Bronchial epithelial cell (primary cell): Measurements from ENCODE around the gene AKTIP. TPM values are rescaled to one million over a fixed set of nuclear protein-coding genes. Genes with fewer than 3 reads are reported as not detected.

ENCODE experiments used
- DNase-seq: peaks from one replicate; pipeline ENCODE4 v3.0.0-alpha.2; 2010; ENCODE audit warnings: low read depth
- FAIRE-seq: peaks from 2 replicates; lab custom pipeline; 2011; peaks lifted over from hg19 to GRCh38; lab: Jason Lieb, UNC
- H3K27me3 ChIP-seq: 2 replicates; pipeline ENCODE4 v1.5.1; 2011; ENCODE audit warnings: low read length; ENCODE audit not compliant: control insufficient read depth, insufficient read depth
- H3K36me3 ChIP-seq: 2 replicates; pipeline ENCODE4 v1.5.1; 2011; ENCODE audit warnings: low read length; ENCODE audit not compliant: control insufficient read depth, insufficient read depth
- H3K4me3 ChIP-seq: 2 replicates; pipeline ENCODE4 v1.5.1; 2011; ENCODE audit warnings: mild to moderate bottlenecking, low read depth, low read length, control low read depth
- total RNA-seq: library from RNA; depleted of rRNA; stranded (reverse); fragments of >200 nt; gene quantifications from 2 replicates; pipeline ENCODE4 v1.2.1, GENCODE V29; 2014
- TF ChIP-seq, protein P1 (sequence below): IDR thresholded peaks from 2 replicates; pipeline ENCODE4 v1.5.1; 2011; ENCODE audit warnings: mild to moderate bottlenecking, moderate library complexity, low read length, control low read depth, inconsistent platforms; ENCODE audit not compliant: insufficient read depth, severe bottlenecking

Gene AKTIP
- 50.5 and 70.8 TPM in 2 replicates for total RNA-seq

GRCh38 chr16:53502331-53503269, at the start of gene AKTIP:
Gene AKTIP (minus strand): TSS chr16:53503209. CDS start chr16:53500259, 2,950 bp downstream.
- H3K4me3 ChIP-seq = peak within 1 kb of the TSS; percentile 80
- FAIRE-seq = no peak
- H3K36me3 ChIP-seq = peaks cover 1% of the 10 kb centered on the region
- TF ChIP-seq, protein P1, sequence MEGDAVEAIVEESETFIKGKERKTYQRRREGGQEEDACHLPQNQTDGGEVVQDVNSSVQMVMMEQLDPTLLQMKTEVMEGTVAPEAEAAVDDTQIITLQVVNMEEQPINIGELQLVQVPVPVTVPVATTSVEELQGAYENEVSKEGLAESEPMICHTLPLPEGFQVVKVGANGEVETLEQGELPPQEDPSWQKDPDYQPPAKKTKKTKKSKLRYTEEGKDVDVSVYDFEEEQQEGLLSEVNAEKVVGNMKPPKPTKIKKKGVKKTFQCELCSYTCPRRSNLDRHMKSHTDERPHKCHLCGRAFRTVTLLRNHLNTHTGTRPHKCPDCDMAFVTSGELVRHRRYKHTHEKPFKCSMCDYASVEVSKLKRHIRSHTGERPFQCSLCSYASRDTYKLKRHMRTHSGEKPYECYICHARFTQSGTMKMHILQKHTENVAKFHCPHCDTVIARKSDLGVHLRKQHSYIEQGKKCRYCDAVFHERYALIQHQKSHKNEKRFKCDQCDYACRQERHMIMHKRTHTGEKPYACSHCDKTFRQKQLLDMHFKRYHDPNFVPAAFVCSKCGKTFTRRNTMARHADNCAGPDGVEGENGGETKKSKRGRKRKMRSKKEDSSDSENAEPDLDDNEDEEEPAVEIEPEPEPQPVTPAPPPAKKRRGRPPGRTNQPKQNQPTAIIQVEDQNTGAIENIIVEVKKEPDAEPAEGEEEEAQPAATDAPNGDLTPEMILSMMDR = no peak
- no peaks in the 10 kb centered on the region for H3K27me3 ChIP-seq
- DNase-seq = peak; percentile 49

GRCh38 chr16:53549970-53550690, 47.1 kb upstream of the AKTIP start:
- H3K27me3 ChIP-seq = no peaks in the 10 kb centered on the region
- TF ChIP-seq, protein P1 = peak; percentile 72
- no peaks in the 10 kb centered on the region for H3K36me3 ChIP-seq
- FAIRE-seq = peak; percentile 13
- peak; percentile 62 for DNase-seq
- no peak overlapping the region for H3K4me3 ChIP-seq

DNA sequence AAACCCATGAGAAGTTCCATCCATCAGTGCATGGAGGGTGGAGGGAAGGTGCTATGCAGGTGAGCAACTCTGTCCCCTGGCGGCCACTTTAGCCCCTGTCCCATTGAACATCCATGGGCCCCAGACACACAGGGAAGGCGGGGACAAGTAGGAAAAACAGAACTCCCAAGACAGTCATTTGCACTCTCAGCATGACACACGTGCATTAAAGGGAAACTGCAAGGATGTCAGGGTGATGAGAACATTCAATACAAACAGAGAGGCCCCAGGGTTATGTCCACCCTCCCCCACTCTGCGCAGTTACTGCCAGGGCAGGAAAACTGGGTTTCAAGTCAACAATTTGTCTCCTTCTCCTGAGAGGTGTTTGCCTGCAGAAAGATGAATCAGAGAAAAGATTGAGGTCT, 44.0 kb upstream of the AKTIP start:
- DNase-seq (peak; percentile 17), FAIRE-seq (no peak)
- H3K4me3 ChIP-seq = no peak overlapping the region
- no peaks in the 10 kb centered on the region for H3K27me3 ChIP-seq
- TF ChIP-seq, protein P1 = peak; percentile 38
- no peaks in the 10 kb centered on the region for H3K36me3 ChIP-seq

GRCh38 chr16:53545433-53545832, 42.4 kb upstream of the AKTIP start:
- no peak overlapping the region for H3K4me3 ChIP-seq
- FAIRE-seq = no peak
- DNase-seq = no peak
- H3K36me3 ChIP-seq = no peaks in the 10 kb centered on the region
- TF ChIP-seq, protein P1 = no peak
- H3K27me3 ChIP-seq = no peaks in the 10 kb centered on the region

- FAIRE-seq (no peak), DNase-seq (no peak)
- Histone ChIP-seq H3K4me3 (no peak overlapping the region), H3K27me3 (no peaks in the 10 kb centered on the region), H3K36me3 (no peaks in the 10 kb centered on the region)
- TF ChIP-seq, protein P1 = no peak
Observed at GRCh38 chr16:53542283-53542682, 39.3 kb upstream of the AKTIP start.
